Astrocyte (in vitro differentiated cells and primary cell): Measurements from ENCODE around the gene SOX18. TPM values are rescaled to one million over a fixed set of nuclear protein-coding genes. Genes with fewer than 3 reads are reported as not detected.

Source experiments
- DNase-seq: peaks from one replicate; pipeline ENCODE4 v3.0.0-alpha.2; 2010; ENCODE audit warnings: low read depth
- FAIRE-seq: peaks from 2 replicates; lab custom pipeline; 2011; peaks lifted over from hg19 to GRCh38; lab: Jason Lieb, UNC
- H2AFZ ChIP-seq: 2 replicates; pipeline ENCODE4 v1.6.0; 2012; ENCODE audit warnings: low read depth, low read length, inconsistent platforms
- H3K27ac ChIP-seq: 2 replicates; pipeline ENCODE4 v1.5.1; 2011; ENCODE audit warnings: low read depth, low read length, inconsistent platforms
- H3K27me3 ChIP-seq: 2 replicates; pipeline ENCODE4 v1.6.0; 2011; ENCODE audit warnings: low read length, inconsistent platforms; ENCODE audit not compliant: insufficient read depth
- H3K36me3 ChIP-seq: 2 replicates; pipeline ENCODE4 v1.5.1; 2011; ENCODE audit warnings: low read length, inconsistent platforms; ENCODE audit not compliant: insufficient read depth
- H3K4me1 ChIP-seq: 2 replicates; pipeline ENCODE4 v1.5.1; 2011; ENCODE audit warnings: low read length, inconsistent platforms; ENCODE audit not compliant: insufficient read depth
- H3K4me2 ChIP-seq: 2 replicates; pipeline ENCODE4 v1.6.0; 2012; ENCODE audit warnings: low read length, inconsistent platforms
- H3K4me3 ChIP-seq: 2 replicates; pipeline ENCODE4 v1.5.1; 2011; ENCODE audit warnings: low read depth, mild to moderate bottlenecking, low read length, inconsistent platforms; ENCODE audit not compliant: insufficient read depth
- H3K79me2 ChIP-seq: 2 replicates; pipeline ENCODE4 v1.6.0; 2012; ENCODE audit warnings: mild to moderate bottlenecking, low read length, inconsistent platforms; ENCODE audit not compliant: insufficient read depth
- H3K9ac ChIP-seq: 2 replicates; pipeline ENCODE4 v1.6.0; 2012; ENCODE audit warnings: mild to moderate bottlenecking, low read length, inconsistent platforms
- H3K9me3 ChIP-seq: 2 replicates; pipeline ENCODE4 v1.5.1; 2012; ENCODE audit warnings: low read depth, mild to moderate bottlenecking, low read length, inconsistent platforms; ENCODE audit not compliant: insufficient read depth
- H4K20me1 ChIP-seq: 2 replicates; pipeline ENCODE4 v1.6.0; 2012; ENCODE audit warnings: low read length, inconsistent platforms; ENCODE audit not compliant: insufficient read depth
- H3K27ac Mint-ChIP-seq: one replicate; pipeline ENCODE4 v1.8.0; 2021; ENCODE audit warnings: mild to moderate bottlenecking, mixed read lengths; ENCODE audit not compliant: unreplicated experiment
- H3K27me3 Mint-ChIP-seq: one replicate; pipeline ENCODE4 v1.8.0; 2021; ENCODE audit warnings: low read depth, mixed read lengths; ENCODE audit not compliant: unreplicated experiment
- H3K36me3 Mint-ChIP-seq: one replicate; pipeline ENCODE4 v1.8.0; 2021; ENCODE audit warnings: low read depth, mixed read lengths; ENCODE audit not compliant: unreplicated experiment
- H3K4me1 Mint-ChIP-seq: one replicate; pipeline ENCODE4 v1.8.0; 2021; ENCODE audit warnings: low read depth, mixed read lengths; ENCODE audit not compliant: unreplicated experiment
- H3K4me3 Mint-ChIP-seq: one replicate; pipeline ENCODE4 v1.8.0; 2021; ENCODE audit warnings: mild to moderate bottlenecking, moderate library complexity, mixed read lengths; ENCODE audit not compliant: unreplicated experiment
- H3K9me3 Mint-ChIP-seq: one replicate; pipeline ENCODE4 v1.8.0; 2021; ENCODE audit warnings: mild to moderate bottlenecking, mixed read lengths; ENCODE audit not compliant: unreplicated experiment
- CTCF ChIP-seq: IDR thresholded peaks from 2 replicates; pipeline ENCODE4 v1.5.1; 2011; ENCODE audit warnings: low read depth, mild to moderate bottlenecking, inconsistent platforms, low read length, moderate library complexity; ENCODE audit not compliant: insufficient read depth
- EZH2 ChIP-seq: IDR thresholded peaks from 2 replicates; pipeline ENCODE4 v1.6.1; 2012; ENCODE audit warnings: mild to moderate bottlenecking, low read length, inconsistent platforms; ENCODE audit not compliant: insufficient read depth
- total RNA-seq: library from RNA; stranded (reverse); gene quantifications from 2 replicates; pipeline ENCODE4 v1.2.1, GENCODE V29; 2021

SOX18 gene
- total RNA-seq, 1 donor from 2014 or later: 0.52 TPM

DNA sequence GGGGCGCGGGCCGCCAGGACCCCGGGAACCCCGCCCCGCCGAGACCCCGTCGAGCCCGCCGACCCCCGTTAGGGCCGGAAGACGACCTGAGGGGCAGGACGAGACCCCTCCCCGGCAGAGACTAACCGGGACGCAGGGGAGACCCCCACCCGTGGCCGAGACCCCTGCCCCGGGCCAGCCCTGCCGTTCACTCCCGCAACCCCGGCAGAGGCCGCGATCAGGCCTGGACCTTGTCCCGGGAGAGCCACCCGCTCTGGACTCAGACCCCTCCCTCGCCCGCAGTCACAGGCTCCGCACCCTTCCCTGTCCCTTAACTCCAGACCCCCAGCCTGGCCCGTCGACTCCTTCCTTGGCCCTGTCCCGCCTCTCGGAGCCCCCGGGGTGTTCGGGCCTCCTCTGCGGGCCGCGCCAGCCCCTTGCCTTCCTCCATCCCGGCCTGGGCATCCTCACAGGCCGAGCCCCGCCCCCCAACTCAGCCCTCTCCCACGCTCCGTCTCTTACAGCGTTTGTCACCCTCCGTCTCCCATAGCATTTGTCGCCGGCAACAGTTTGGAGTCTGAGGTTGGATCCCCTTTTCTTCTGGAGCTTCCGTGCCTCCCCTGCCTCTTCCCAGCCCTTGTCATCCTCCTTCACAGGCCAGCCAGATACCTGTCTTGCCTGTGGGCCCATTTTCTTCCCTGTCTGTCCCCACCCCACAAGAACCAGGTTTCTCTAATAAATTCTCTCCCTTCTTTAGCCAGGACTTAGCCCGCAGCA is 14.1 kb upstream of the SOX18 start:
- H3K27ac ChIP-seq: peak overlapping the region; percentile 20
- peak overlapping the region; percentile 92 for H3K4me2 ChIP-seq

DNA sequence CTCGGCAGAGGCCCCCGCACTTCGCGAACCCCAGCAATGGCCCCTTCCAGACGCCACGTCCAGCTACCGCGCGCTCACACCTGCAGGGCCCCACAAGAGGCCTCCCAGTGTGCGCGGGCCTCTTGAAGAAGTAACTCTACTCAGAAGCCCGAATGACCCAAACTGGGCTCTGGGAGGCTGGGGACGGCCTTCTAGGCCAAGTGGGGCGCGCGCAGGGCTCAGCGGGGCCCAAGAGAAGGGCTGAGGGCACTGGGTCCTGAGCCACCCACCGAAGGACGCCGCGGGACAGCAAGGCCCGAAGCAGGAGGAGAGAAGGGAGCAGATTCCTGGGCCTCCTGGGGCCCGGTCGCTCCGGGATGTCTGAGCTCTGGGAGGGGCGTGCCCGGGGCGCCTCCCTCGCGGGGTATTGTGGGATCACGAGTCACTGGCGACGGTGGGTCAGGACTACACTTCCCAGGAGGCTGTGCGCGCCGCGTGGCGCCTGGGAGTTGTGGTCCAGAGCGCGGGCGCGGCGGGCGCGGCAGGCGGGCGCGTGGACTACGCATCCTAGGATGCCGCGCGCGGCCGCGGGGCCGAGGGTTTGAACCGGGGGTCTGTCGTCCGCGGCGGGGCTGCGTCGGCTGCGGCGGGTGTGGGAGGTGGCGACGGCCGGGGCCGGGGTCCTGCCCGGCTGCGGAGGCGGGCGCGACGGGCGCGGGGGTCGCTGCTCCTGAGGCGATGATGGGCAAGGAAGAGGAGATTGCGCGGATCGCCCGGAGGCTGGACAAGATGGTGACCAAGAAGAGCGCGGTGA is 13.4 kb upstream of the SOX18 start, which contains the start of gene TCEA2:
Gene TCEA2, plus strand, starts transcription at position 603 of the 793 bp plus-strand sequence. Its CDS starts 115 bp downstream, at position 718.
- FAIRE-seq: no peak
- H3K4me3 ChIP-seq: peak within 1 kb of the TSS; percentile 79
- H3K4me1 ChIP-seq: peaks cover 39% of the 10 kb centered on the region
- TF ChIP-seq EZH2 (no peak), CTCF (no peak)
- no peaks in the 10 kb centered on the region for H3K36me3 ChIP-seq
- H3K9me3 ChIP-seq: no peaks in the 10 kb centered on the region
- Mint-ChIP-seq H3K4me3 (peak within 1 kb of the TSS; percentile 96), H3K27ac (peak within 1 kb of the TSS; percentile 95), H3K9me3 (no peaks in the 10 kb centered on the region), H3K4me1 (peaks cover 18% of the 10 kb centered on the region), H3K36me3 (peaks cover 2% of the 10 kb centered on the region), H3K27me3 (peaks cover 4% of the 10 kb centered on the region)
- peak within 1 kb of the TSS; percentile 92 for H3K4me2 ChIP-seq
- peaks cover 4% of the 10 kb centered on the region for H3K27me3 ChIP-seq
- peak within 1 kb of the TSS; percentile 92 for H2AFZ ChIP-seq
- peaks cover 26% of the 10 kb centered on the region for H4K20me1 ChIP-seq
- H3K9ac ChIP-seq: peak within 1 kb of the TSS; percentile 86
- peak; percentile 90 for DNase-seq
- peaks cover 5% of the 10 kb centered on the region for H3K79me2 ChIP-seq
- H3K27ac ChIP-seq: peak within 1 kb of the TSS; percentile 65

More for the DNA sequence above, 14.1 kb upstream of the SOX18 start:
- H3K27me3 ChIP-seq: peaks cover 4% of the 10 kb centered on the region
- peaks cover 4% of the 10 kb centered on the region for H3K27me3 Mint-ChIP-seq
- peaks cover 31% of the 10 kb centered on the region for H3K4me1 ChIP-seq
- peak overlapping the region; percentile 86 for H3K9ac ChIP-seq
- H3K9me3 Mint-ChIP-seq: no peaks in the 10 kb centered on the region
- H4K20me1 ChIP-seq: peaks cover 26% of the 10 kb centered on the region
- peaks cover 2% of the 10 kb centered on the region for H3K36me3 Mint-ChIP-seq
- no peaks in the 10 kb centered on the region for H3K9me3 ChIP-seq
- TF ChIP-seq CTCF: no peak
- no peak for TF ChIP-seq EZH2
- H2AFZ ChIP-seq: peak overlapping the region; percentile 58
- DNase-seq (no peak), FAIRE-seq (no peak)
- peak overlapping the region; percentile 79 for H3K4me3 ChIP-seq
- H3K4me3 Mint-ChIP-seq: peak overlapping the region; percentile 96
- peak overlapping the region; percentile 95 for H3K27ac Mint-ChIP-seq
- H3K79me2 ChIP-seq: peaks cover 5% of the 10 kb centered on the region
- no peaks in the 10 kb centered on the region for H3K36me3 ChIP-seq
- peaks cover 18% of the 10 kb centered on the region for H3K4me1 Mint-ChIP-seq
